Colonic mucosa (tissue), 4 donors: Measurements from ENCODE around the gene FDPS. TPM values are rescaled to one million over a fixed set of nuclear protein-coding genes. Genes with fewer than 3 reads are reported as not detected.

Source experiments
- DNase-seq: peaks from one replicate; pipeline ENCODE4 v3.0.0-alpha.2; 2020
- H3K27ac ChIP-seq: fragments of 200-600 bp; one replicate; pipeline ENCODE4 v1.8.0; 2021
- H3K27me3 ChIP-seq: fragments of 200-600 bp; one replicate; pipeline ENCODE4 v1.8.0; 2021
- H3K36me3 ChIP-seq: fragments of 200-600 bp; one replicate; pipeline ENCODE4 v1.8.0; 2021
- H3K4me1 ChIP-seq: fragments of 200-600 bp; one replicate; pipeline ENCODE4 v1.8.0; 2021; ENCODE audit warnings: mild to moderate bottlenecking
- H3K4me3 ChIP-seq: fragments of 200-600 bp; one replicate; pipeline ENCODE4 v1.8.0; 2021
- H3K9ac ChIP-seq, 2 donors: one replicate each; pipeline ENCODE4 v1.7.0; 2013; ENCODE audit warnings: control low read depth in 2 of 2, low read depth in 2 of 2, low read length in 2 of 2
- H3K9me3 ChIP-seq: fragments of 200-600 bp; one replicate; pipeline ENCODE4 v1.8.0; 2021
- intact Hi-C: fragments of 100-400 bp; cut with DNase I; formaldehyde crosslinking; loops from one replicate; pipeline ENCODE4 v1.14.1; 2022
- microRNA-seq: library from miRNA; unstranded; fragments of <30 nt; microRNA quantifications from one replicate; pipeline ENCODE4, GENCODE V29; 2019
- total RNA-seq, 2 donors: library from RNA; stranded (reverse); fragmentation: NEBNext Ultra II Directional in 1 of 2; extraction: Animal tissue kit (Norgen Biotek cat#: 25700) in 1 of 2; gene quantifications; one replicate each; pipeline ENCODE4 v1.2.1, GENCODE V29; 2021
- TF ChIP-seq, protein P1 (sequence below): fragments of 200-600 bp; IDR thresholded peaks from one replicate; pipeline ENCODE4 v1.8.0; 2022; ENCODE audit warnings: antibody characterized with exemption, mild to moderate bottlenecking
- donor health status: healthy.
- donor health status: DM: no; HTN: no; CAD: no.
- donor health status: DM: no; HTN: no; CAD: no.

The FDPS gene
- total RNA-seq, 2 donors from 2014 or later = 300 to 501 TPM

GRCh38 chr1:155339515-155340097, 30.9 kb downstream of the FDPS start:
- DNase-seq = no peak
- H3K9ac ChIP-seq = no peak overlapping the region
- no peaks in the 10 kb centered on the region for H3K4me1 ChIP-seq
- peaks cover 3% of the 10 kb centered on the region for H3K36me3 ChIP-seq
- TF ChIP-seq, protein P1, sequence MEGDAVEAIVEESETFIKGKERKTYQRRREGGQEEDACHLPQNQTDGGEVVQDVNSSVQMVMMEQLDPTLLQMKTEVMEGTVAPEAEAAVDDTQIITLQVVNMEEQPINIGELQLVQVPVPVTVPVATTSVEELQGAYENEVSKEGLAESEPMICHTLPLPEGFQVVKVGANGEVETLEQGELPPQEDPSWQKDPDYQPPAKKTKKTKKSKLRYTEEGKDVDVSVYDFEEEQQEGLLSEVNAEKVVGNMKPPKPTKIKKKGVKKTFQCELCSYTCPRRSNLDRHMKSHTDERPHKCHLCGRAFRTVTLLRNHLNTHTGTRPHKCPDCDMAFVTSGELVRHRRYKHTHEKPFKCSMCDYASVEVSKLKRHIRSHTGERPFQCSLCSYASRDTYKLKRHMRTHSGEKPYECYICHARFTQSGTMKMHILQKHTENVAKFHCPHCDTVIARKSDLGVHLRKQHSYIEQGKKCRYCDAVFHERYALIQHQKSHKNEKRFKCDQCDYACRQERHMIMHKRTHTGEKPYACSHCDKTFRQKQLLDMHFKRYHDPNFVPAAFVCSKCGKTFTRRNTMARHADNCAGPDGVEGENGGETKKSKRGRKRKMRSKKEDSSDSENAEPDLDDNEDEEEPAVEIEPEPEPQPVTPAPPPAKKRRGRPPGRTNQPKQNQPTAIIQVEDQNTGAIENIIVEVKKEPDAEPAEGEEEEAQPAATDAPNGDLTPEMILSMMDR = no peak
- H3K27me3 ChIP-seq = no peaks in the 10 kb centered on the region
- no peak overlapping the region for H3K4me3 ChIP-seq
- H3K9me3 ChIP-seq = no peaks in the 10 kb centered on the region
- no peak overlapping the region for H3K27ac ChIP-seq
- intact Hi-C loops = no loop called here

DNA sequence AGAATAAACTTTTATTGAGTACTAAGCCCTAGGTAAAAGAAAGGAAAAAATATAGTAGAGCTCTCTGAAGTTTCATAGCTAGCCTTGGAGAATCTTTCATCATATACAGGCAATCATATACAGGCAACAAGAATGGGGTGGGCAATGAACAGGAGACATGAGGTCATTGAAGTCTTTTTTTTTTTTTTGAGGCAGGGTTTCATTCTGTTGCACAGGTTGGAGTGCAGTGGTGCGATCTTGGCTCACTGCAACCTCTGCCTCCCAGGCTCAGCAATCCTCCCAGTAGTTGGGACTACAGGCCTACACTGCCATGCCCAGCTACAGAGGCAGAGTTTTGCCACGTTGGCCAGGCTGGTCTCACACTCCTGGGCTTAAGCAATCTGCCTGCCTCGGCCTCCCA, 34.2 kb downstream of the FDPS start:
- H3K9ac ChIP-seq = no peak overlapping the region
- no peaks in the 10 kb centered on the region for H3K27me3 ChIP-seq
- intact Hi-C loops = no loop called here
- H3K4me1 ChIP-seq = no peaks in the 10 kb centered on the region
- peaks cover 23% of the 10 kb centered on the region for H3K36me3 ChIP-seq
- DNase-seq = no peak
- H3K9me3 ChIP-seq = no peaks in the 10 kb centered on the region
- H3K27ac ChIP-seq = no peak overlapping the region
- TF ChIP-seq, protein P1 = no peak
- H3K4me3 ChIP-seq = no peak overlapping the region

DNA sequence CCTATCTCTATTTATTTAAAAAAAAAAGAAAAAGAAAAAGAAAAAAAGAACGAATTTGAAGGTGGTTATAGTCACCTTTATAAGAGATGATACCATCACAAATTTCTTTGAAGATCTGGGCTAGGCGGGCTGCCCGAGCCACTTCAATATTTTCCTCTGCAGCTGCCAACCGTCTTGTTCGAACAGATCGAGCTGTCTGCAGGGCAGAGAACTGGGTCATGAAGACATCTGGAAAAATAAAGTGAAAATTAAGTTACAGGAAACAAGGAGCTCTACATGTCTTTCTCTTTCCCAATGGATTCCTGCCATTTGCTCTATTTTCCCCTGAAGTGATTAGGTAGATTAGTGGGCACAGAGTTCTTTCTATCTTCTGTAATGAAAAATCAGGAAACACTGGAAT, 44.0 kb downstream of the FDPS start:
- TF ChIP-seq, protein P1 = no peak
- intact Hi-C loops = no loop called here
- peaks cover 29% of the 10 kb centered on the region for H3K36me3 ChIP-seq

GRCh38 chr1:155360051-155360450, 51.4 kb downstream of the FDPS start:
- TF ChIP-seq, protein P1 = no peak
- Histone ChIP-seq H3K9me3 (no peaks in the 10 kb centered on the region), H3K36me3 (peaks cover 6% of the 10 kb centered on the region), H3K4me1 (no peaks in the 10 kb centered on the region), H3K9ac (no peak overlapping the region), H3K27me3 (no peaks in the 10 kb centered on the region), H3K4me3 (no peak overlapping the region), H3K27ac (no peak overlapping the region)
- intact Hi-C loops = no loop called here
- DNase-seq = no peak

More for the DNA sequence above, 44.0 kb downstream of the FDPS start:
- Histone ChIP-seq H3K9me3 (no peaks in the 10 kb centered on the region), H3K27me3 (no peaks in the 10 kb centered on the region), H3K9ac (no peak overlapping the region), H3K27ac (no peak overlapping the region), H3K4me3 (no peak overlapping the region), H3K4me1 (no peaks in the 10 kb centered on the region)
- DNase-seq = no peak

Small RNAs within 50 kb of the gene (microRNA-seq; reads per million reads assigned to microRNA genes)
- not detected for gene MIR555

Other genes with a start within 250 kb of the FDPS start
- gene EFNA4, start 245.1 kb upstream of the FDPS start, total RNA-seq = 10 to 100 TPM; 26.1 to 27.2 TPM
- 10 to 100 TPM; 12.7 to 21.4 TPM for gene EFNA3, start 230.0 kb upstream of the FDPS start, total RNA-seq
- gene EFNA1, start 181.0 kb upstream of the FDPS start, total RNA-seq = 100 to 1,000 TPM in 1 of 2 donors, 10 to 100 TPM in 1; 61.3 to 125 TPM
- 100 to 1,000 TPM; 102 to 130 TPM for gene SLC50A1, start 173.0 kb upstream of the FDPS start, total RNA-seq
- 100 to 1,000 TPM; 149 to 182 TPM for gene DPM3, start 168.3 kb upstream of the FDPS start, total RNA-seq
- 100 to 1,000 TPM; 140 to 172 TPM for gene KRTCAP2, start 135.6 kb upstream of the FDPS start, total RNA-seq
- under 1 TPM; 0.10 to 0.19 TPM for gene TRIM46, start 135.0 kb upstream of the FDPS start, total RNA-seq
- gene THBS3, start 101.0 kb upstream of the FDPS start, total RNA-seq = 10 to 100 TPM; 12.2 to 16.0 TPM
- 10 to 100 TPM; 37.5 to 55.8 TPM for gene MTX1, start 100.2 kb upstream of the FDPS start, total RNA-seq
- gene ENTREP3, start 53.4 kb upstream of the FDPS start, total RNA-seq = 10 to 100 TPM; 22.0 to 34.2 TPM
- gene SCAMP3, start 46.5 kb upstream of the FDPS start, total RNA-seq = 10 to 100 TPM; 41.5 to 67.7 TPM
- 10 to 100 TPM; 31.7 to 66.4 TPM for gene CLK2, start 35.4 kb upstream of the FDPS start, total RNA-seq
- gene HCN3, start 31.4 kb upstream of the FDPS start, total RNA-seq = 10 to 100 TPM; 12.4 to 12.8 TPM
- 1 to 10 TPM; 1.6 to 2.9 TPM for gene PKLR, start 7.4 kb upstream of the FDPS start, total RNA-seq
- gene RUSC1, start 12.0 kb downstream of the FDPS start, total RNA-seq = 100 to 1,000 TPM in 1 of 2 donors, 10 to 100 TPM in 1; 68.4 to 113 TPM